Activated CD8-positive, alpha-beta memory T cell treated with anti-CD3 and anti-CD28 coated beads, Interleukin-2, amount 50 U/mL, for 1 hour (primary cell): ENCODE measurements around the gene SLC2A4.
"Not testable (repeated sequence)": the region's sequence is repeated elsewhere in the genome, so short reads cannot be mapped to it uniquely, and the experiment has no call there.

Source experiments
- DNase-seq: peaks from one replicate; pipeline ENCODE4 v3.0.0-alpha.2; 2020; ENCODE audit errors: extremely low read depth

Gene SLC2A4

GRCh38 chr17:7281074-7281952 is at the start of gene SLC2A4:
SLC2A4 (plus strand) TSS chr17:7281718; CDS start chr17:7281935, 217 bp downstream.
- DNase-seq, result peak; percentile 51

GRCh38 chr17:7232114-7232513 is 49.4 kb upstream of the SLC2A4 start:
- DNase-seq, result no peak

- DNase-seq, result no peak
Observed at GRCh38 chr17:7233701-7234082, 47.8 kb upstream of the SLC2A4 start.

- peak; percentile 86 for DNase-seq
Observed at GRCh38 chr17:7234083-7234951, 47.2 kb upstream of the SLC2A4 start, which contains the start of gene DVL2. DVL2 (minus strand) TSS chr17:7234517; CDS start chr17:7234262, 255 bp downstream.

GRCh38 chr17:7235693-7236665 is 45.5 kb upstream of the SLC2A4 start:
- DNase-seq, result no peak

- no peak for DNase-seq
Observed at GRCh38 chr17:7236808-7237207, 44.7 kb upstream of the SLC2A4 start.

- no peak for DNase-seq
Observed at GRCh38 chr17:7237266-7237760, 44.2 kb upstream of the SLC2A4 start.

- peak; percentile 49 for DNase-seq
Observed at GRCh38 chr17:7237761-7238419, 43.6 kb upstream of the SLC2A4 start.

- no peak for DNase-seq
Observed at GRCh38 chr17:7238420-7239090, 43.0 kb upstream of the SLC2A4 start.

GRCh38 chr17:7239091-7240027 is 42.2 kb upstream of the SLC2A4 start, which contains the start of gene PHF23:
PHF23 (minus strand) TSS chr17:7239457; CDS start chr17:7239279, 178 bp downstream.
- peak; percentile 90 for DNase-seq

- no peak for DNase-seq
Observed at GRCh38 chr17:7240375-7240774, 41.1 kb upstream of the SLC2A4 start.

- DNase-seq, result no peak
Observed at GRCh38 chr17:7241090-7241733, 40.3 kb upstream of the SLC2A4 start.

GRCh38 chr17:7241783-7242716 is 39.5 kb upstream of the SLC2A4 start, which contains the start of gene GABARAP:
GABARAP (minus strand) TSS chr17:7242449; CDS start chr17:7242330, 119 bp downstream.
- DNase-seq, result peak; percentile 85

- peak; percentile 94 for DNase-seq
Observed at GRCh38 chr17:7242717-7243452, 38.6 kb upstream of the SLC2A4 start.

- DNase-seq, result no peak
Observed at GRCh38 chr17:7243453-7243729, 38.1 kb upstream of the SLC2A4 start.

GRCh38 chr17:7243838-7244237 is 37.7 kb upstream of the SLC2A4 start:
- not testable (repeated sequence) for DNase-seq

GRCh38 chr17:7246779-7247178 is 34.7 kb upstream of the SLC2A4 start:
- DNase-seq, result no peak
